Suprapubic skin (tissue), 4 donors: Measurements from ENCODE around the gene DKKL1.

Experiments used
- CTCF ChIP-seq, 2 donors: fragments of 200-600 bp in 1 of 2; fragments of 450-650 bp in 1 of 2; sonication (generic) in 1 of 2; IDR thresholded peaks; one replicate each; pipeline ENCODE4 v1.5.1; 2016 to 2019; ENCODE audit warnings: antibody characterized with exemption in 2 of 2, mild to moderate bottlenecking in 1 of 2, moderate library complexity in 1 of 2
- EP300 ChIP-seq: sonication (generic); formaldehyde crosslinking; IDR thresholded peaks from one replicate; pipeline ENCODE4 v1.6.1; 2017; ENCODE audit warnings: antibody characterized with exemption
- POLR2A ChIP-seq, 2 donors: fragments of 450-650 bp; IDR thresholded peaks; one replicate each; pipeline ENCODE4 v1.6.1; 2017; ENCODE audit warnings: antibody characterized with exemption in 2 of 2, mild to moderate bottlenecking in 2 of 2, moderate library complexity in 2 of 2
- POLR2AphosphoS5 ChIP-seq, 3 donors: sonication (generic); formaldehyde crosslinking; IDR thresholded peaks; one replicate each; pipeline ENCODE4 v1.6.1; 2017; ENCODE audit warnings: antibody characterized with exemption in 3 of 3

DNA sequence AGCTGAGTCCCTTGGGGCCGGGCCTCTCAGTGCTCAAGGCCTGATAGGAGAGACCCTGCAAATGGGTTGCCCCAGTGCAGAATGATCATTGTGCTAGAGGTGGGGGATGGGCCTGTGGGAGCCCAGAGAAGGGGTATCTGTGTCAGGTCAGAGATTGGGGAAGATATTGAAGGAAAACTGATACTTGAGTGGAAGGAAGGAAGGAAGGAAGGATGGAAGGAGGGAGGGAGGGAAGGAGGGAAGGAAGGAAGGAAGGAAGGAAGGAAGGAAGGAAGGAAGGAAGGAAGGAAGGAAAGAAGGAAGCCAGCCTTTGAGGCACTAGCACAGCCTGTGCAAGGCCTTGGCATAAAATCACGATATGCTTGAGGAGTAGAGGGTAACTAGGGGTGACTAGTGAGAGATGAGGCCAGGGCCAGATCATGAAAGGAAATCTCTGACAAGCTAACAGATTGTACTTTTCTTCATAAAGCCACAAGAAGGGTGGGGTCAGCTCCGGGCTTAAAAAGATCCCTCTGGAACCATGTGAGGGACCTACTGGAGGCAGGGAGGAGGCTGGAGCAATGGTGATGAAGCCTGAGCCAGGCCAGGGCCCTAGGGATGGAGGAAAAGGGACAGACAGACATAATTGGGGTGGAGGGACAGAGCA, 48.1 kb downstream of the DKKL1 start:
- TF ChIP-seq EP300 (no peak), CTCF (IDR thresholded peaks at IDR 0.05) (no peak), POLR2A (IDR thresholded peaks at IDR 0.05) (no peak), POLR2AphosphoS5 (IDR thresholded peaks at IDR 0.05) (no peak)
